Measurements from ENCODE around the gene PRM2. TPM values are rescaled to one million over a fixed set of nuclear protein-coding genes. Genes with fewer than 3 reads are reported as not detected.

The PRM2 gene

GRCh38 chr16:11225677-11226549 is 50.4 kb downstream of the PRM2 start:
- Histone ChIP-seq H3K27ac (replicated peaks) (no peak overlapping the region), H3K4me3 (replicated peaks; ENCODE audit: insufficient read depth, low read length) (no peak overlapping the region), H3K27me3 (ENCODE audit: insufficient read depth, poor library complexity, severe bottlenecking) (no peaks in the 10 kb centered on the region)
- no peak for DNase-seq (ENCODE audit: low read depth in 1 of 2, low spot score in 1 of 2)
- TF ChIP-seq POLR2AphosphoS5 (IDR thresholded peaks at IDR 0.05; ENCODE audit: low read depth), result no peak
- no peak for TF ChIP-seq CTCF (IDR thresholded peaks at IDR 0.05; ENCODE audit: insufficient read depth, low read length)
- no peak for TF ChIP-seq REST (IDR thresholded peaks at IDR 0.05; ENCODE audit: insufficient replicate concordance, low read depth)
- no peak for TF ChIP-seq SPI1 (IDR thresholded peaks at IDR 0.05; ENCODE audit: borderline replicate concordance, low read depth)
- TF ChIP-seq GABPA (IDR thresholded peaks at IDR 0.05; ENCODE audit: low read depth), result no peak

Small RNA genes lying within 50 kb of the gene (microRNA-seq; reads per million reads assigned to microRNA genes)
- gene MIR548H2, result not detected

All from HL-60 (cell line).